ENCODE measurements around the gene FBXO36.
A peak's percentile ranks its signal among the peaks of the same experiment; 100 is the strongest.
"Not testable (repeated sequence)": the region's sequence is repeated elsewhere in the genome, so short reads cannot be mapped to it uniquely, and the experiment has no call there.

Gene FBXO36

GRCh38 chr2:229922449-229923386, at the start of gene FBXO36:
Gene FBXO36 (plus strand): TSS chr2:229922503. CDS start chr2:229922514, 11 bp downstream.
- peak; percentile 92 for DNase-seq

GRCh38 chr2:229873123-229873581, 49.2 kb upstream of the FBXO36 start:
- no peak for DNase-seq

GRCh38 chr2:229874647-229875046, 47.7 kb upstream of the FBXO36 start:
- no peak for DNase-seq

- DNase-seq, result no peak
Measured at GRCh38 chr2:229875549-229875948, 46.8 kb upstream of the FBXO36 start.

DNA sequence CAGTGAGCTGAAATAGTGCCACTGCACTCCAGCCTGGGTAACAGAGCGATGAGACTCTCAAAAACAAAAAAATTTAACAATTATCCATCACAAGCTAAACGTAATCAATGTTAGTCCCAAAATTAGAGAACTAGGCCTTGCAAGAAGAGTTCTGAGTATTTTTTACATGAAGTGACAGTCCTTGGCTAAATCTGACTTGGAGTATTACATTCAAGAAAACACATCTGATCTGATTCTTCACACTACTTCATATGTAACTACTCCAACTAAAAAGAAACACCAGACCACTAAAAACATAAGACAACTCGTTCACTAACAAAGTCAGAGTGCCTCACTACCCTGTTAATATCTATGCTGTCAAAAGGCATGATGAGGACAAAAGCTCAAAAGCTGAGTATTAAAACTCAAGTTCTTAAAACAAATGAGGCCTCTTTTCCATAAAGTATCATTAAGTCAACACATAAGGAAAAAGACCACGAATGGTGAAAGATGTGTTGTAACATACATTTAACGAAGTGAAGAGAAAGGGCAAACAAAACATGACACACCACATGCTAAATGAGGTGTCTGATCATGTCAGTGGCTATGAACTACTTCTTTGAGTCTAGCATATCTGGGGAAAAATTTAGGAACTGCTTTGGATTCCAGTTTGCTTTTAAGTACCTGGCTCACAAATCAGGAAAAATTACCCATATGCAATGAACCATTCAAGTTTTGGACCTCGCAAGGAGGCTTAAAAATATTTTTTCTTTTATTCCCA, 42.9 kb upstream of the FBXO36 start:
- no peak for DNase-seq

DNA sequence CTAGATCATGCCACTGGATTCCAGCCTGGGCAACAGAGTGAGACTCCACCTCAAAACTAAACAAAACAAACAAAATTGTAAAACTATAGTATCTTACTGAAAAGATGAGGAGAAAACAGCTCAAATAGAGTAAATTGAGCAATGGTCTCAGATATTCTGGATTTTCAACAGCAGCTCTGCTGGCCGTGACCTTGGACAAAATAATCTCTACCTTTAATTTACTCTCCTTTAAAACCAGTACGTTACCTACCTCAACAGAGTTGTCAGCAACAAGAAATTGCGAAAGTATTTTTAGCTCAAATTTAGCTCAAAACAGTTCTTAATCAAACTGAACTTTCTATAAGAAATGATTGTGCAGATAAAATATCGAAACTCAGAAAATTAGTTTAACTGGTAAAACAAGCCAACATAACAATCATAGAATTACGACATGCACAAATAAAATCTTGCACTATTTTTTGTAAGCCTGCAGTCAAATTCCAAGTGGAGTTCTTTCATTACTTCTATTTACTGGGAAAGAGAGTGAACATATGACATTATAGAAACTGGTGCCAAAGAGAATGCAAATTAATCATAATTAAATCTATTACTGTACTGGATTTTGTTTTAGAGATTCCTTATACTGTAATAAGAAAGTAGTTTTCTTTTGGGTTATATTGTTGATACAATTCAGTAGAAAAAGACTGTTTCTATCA, 41.3 kb upstream of the FBXO36 start:
- DNase-seq, result no peak

GRCh38 chr2:229882583-229882982, 39.7 kb upstream of the FBXO36 start:
- no peak for DNase-seq

DNA sequence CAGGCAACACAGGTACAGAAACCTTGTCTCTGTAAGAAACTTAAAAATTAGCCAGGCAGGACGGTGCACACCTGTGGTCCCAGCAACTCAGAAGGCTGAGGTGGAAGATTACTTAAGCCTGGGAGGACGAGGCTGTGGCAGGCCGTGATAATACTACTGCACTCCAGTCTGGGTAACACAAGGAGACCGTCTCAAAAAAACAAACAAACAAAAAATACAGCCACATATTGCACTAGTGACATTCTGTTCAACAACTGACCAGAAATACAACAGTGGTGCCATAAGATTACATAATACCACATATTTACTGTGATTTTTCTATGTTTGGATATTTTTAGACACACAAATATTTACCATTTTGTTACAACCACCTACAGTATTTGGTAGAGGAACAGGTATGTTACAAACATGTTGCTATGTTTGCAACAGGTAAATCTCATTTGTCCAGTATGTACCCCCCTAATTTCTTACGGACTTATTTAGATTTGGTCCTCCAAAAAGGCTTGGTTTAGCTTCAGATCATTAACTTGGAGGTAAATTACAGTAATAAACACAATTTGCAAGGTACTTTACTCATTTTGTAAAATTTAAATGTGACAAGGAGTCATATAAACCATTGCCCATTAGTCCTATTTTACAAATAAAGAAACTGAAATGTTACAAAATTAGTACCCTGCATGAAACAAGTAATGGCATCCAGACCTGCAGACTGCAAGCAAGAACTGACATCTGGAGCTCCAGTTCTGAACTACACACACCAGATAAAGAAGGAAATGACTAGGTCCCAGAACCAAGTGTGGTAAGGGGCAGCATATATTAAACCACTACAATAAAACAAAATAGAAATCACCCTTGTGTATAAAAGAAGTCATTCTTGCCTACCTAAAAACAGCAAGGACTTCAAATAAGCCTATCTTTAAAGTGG, 37.3 kb upstream of the FBXO36 start:
- no peak for DNase-seq

DNA sequence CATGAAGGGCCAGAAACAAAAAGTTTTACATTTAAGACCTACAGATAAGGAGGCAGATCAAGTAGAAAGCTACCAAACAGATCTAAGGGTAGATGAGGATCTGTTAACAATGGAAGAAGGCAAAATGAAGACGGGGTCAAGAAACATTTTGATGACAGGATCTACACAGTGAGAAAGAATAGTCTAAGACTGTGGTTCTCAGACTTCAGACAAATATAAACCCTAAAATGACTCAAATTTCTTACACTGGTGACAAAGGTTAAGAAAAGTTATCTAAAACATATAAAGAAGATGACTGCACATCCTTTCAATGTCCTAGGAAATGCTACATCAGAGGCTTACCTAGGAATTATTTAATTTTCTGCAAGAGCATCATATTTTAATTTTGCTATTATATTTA, 34.9 kb upstream of the FBXO36 start:
- no peak for DNase-seq

DNA sequence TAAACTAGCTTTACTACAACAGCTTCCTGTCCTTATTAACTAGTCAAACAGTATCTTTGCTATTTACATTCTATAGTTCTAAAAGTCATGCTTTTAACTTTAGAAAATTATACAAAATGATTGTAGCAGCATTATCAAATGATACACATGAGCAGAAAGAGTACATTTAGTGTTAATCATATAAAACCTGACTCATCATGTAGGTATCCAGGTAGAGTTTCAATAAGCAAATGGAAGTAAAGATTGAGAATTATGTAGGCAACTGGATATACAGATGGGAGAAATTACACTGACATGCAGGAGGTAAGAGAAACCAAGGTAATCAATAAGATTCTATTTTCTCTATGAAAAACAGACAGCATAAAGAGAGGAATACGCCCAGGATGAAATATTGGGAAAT, 34.3 kb upstream of the FBXO36 start:
- DNase-seq, result no peak

DNA sequence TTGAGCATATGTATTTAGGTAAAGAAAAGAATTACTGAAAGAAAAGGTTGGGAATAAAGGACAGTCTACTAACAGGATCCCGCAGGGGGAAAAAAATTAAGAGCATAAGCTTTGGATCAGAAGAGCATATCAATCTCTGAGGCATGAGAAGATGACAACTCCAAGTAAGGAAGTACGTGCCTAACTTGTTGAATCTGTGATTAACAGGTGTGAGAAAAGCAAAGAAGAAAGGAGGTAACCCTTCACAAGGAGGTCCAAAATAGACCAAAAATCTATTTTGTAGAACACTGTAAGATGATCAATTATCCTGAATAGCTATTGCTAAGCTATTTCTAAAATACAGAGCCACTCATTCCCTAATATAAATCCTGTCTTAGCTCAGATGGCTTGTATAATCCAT, 33.3 kb upstream of the FBXO36 start:
- DNase-seq, result no peak

DNA sequence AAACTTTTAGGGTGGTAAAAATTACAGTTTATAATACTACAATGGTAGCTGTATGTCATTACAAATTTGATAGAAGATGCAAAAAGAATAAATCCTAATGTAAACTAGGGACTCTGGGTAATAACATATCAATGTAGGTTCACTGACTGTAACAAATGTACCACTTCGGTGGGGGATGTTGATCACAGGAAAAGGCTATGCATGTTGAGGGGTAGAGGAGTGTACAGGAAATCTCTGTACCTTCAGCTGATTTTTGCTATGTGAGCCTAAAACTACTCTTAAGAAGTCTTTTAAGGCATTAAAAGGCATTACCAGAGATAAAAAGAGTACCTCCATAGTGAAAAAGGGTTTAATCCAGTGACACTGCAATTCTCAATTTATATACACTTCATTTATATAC, 25.4 kb upstream of the FBXO36 start:
- DNase-seq, result no peak

- DNase-seq, result no peak
Measured at GRCh38 chr2:229899604-229900003, 22.7 kb upstream of the FBXO36 start.

DNA sequence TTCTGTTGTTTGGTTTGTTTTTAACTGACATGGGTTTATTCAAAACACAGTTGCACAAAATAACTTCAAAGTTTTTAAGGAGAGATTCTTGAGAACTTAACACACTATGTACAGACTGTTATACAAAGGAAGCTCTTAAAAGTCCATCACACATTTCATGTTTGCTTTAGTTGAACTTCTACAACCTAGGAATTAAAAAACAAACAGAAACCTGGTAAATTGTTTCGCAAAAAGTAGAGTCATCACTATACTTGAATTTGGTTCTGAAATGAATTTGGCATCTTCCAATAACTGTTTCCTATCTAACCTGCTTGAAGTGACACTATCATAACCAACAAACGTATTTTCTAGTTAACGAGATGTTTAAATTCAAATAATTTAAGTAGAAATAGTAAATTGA, 22.3 kb upstream of the FBXO36 start:
- no peak for DNase-seq

- not testable (repeated sequence) for DNase-seq
Measured at GRCh38 chr2:229900514-229900913, 21.8 kb upstream of the FBXO36 start.

DNA sequence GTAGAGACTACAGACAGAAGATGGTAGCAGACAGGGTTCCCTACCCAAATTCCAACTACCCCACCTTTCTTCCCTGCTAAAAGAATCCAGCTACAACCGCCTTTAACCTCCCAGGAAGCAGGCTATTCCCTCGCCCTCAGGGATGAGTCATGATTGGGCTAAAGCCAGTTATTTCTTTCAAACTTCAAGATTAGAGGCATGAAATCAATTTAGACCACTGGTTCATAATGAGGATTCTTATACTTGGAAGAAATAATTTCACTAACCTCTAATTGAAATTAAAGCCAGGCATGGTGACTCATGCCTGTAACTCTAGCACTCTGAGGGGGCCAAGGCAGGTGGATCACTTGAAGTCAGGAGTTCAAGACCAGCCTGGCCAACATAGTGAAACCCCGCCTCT, 20.5 kb upstream of the FBXO36 start:
- no peak for DNase-seq

GRCh38 chr2:229903037-229903436, 19.3 kb upstream of the FBXO36 start:
- no peak for DNase-seq

DNA sequence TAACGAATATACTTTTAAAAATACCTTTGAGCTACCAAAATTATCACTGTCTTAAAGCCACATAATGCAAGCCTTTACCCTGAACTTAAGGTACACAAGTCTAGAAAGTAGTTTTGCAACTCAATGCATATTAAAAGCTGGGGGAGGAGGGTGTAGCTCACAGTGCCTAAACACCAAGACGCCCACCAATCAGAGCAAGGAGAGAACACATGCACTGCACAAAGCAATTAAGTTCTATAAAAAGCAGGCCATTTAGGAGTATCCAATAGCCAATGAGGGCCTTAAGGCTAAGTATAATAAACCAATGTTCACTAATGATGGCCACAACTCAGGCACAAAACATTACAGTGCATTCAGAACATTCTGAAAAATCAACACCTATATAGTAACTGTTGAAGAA, 16.7 kb upstream of the FBXO36 start:
- DNase-seq, result no peak

GRCh38 chr2:229909090-229909489, 13.2 kb upstream of the FBXO36 start:
- DNase-seq, result no peak

GRCh38 chr2:229910147-229910831, 12.0 kb upstream of the FBXO36 start:
- no peak for DNase-seq

DNA sequence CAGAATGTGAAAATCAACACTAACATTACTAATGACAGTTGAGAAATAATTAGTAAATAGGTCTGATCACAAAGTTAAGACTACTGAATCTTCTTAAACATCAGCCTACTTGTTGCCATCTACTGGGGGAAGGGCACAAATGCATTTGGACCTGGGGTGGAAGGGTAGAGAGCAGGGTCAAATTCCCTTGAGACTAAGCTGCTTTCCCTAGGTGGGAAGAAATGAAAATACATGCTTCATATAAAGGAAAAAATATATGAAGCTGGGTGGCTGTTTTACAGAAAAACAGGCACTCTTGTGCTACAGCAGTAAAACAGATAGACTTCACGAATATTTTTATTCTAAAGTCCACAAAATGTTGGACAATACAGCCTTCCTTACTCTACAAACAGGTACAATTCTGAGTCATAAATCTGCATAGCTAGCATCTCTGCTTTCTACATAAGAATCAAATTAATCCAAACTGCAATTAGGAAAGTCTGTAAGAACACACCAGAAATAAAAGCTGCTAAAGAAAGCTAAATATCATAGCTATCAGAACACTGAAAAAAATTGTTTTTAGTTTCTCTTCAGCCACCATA, 11.4 kb upstream of the FBXO36 start:
- DNase-seq, result no peak

Data from NCI-H345 (cell line).